GM12878 (cell line): ENCODE data around the gene BRD9. TPM values are rescaled to one million over a fixed set of nuclear protein-coding genes. Genes with fewer than 3 reads are reported as not detected.

ENCODE experiments used
- ATAC-seq: fragments of 200-7000 bp; cut with Tn5 transposase; 3 replicates; pipeline ENCODE4 v1.9.1; 2020; ENCODE audit warnings: mild to moderate bottlenecking, moderate library complexity
- BruUV-seq: library from RNA; stranded (reverse); fragments of 400-500 nt; replicated peaks from 2 replicates; lab custom pipeline; 2021; lab: Mats Ljungman, UMichigan
- CTCF ChIA-PET: fragments of 300-600 bp; sonication (Branson Sonifier 250); formaldehyde crosslinking; extraction: SDS; loops from one replicate; lab custom pipeline; 2021; ENCODE audit warnings: inconsistent platforms; lab: Yijun Ruan, JAX
- POLR2A ChIA-PET: fragments of 350-600 bp; formaldehyde crosslinking; extraction: SDS; loops from one replicate; lab custom pipeline; 2021; ENCODE audit warnings: inconsistent platforms; lab: Charles Lee
- RAD21 ChIA-PET: fragments of 300-600 bp; sonication (Branson Sonifier 250); formaldehyde crosslinking; loops from one replicate; lab custom pipeline; 2023; ENCODE audit warnings: antibody characterized with exemption; ENCODE audit not compliant: unreplicated experiment; lab: Charles Lee
- SMC1A ChIA-PET: fragments of 300-600 bp; sonication (Branson Sonifier 250); formaldehyde crosslinking; loops from one replicate; lab custom pipeline; 2023; ENCODE audit not compliant: unreplicated experiment, uncharacterized antibody; lab: Charles Lee
- DNase-seq: peaks from one replicate; pipeline ENCODE4 v3.0.0-alpha.2; 2011; ENCODE audit warnings: low read depth, low spot score
- FAIRE-seq: peaks from 3 replicates; lab custom pipeline; 2011; peaks lifted over from hg19 to GRCh38; lab: Jason Lieb, UNC
- H2AFZ ChIP-seq: 2 replicates; pipeline ENCODE4 v1.6.0; 2011; ENCODE audit warnings: low read depth, low read length, control low read depth; ENCODE audit not compliant: control insufficient read depth
- H3K27ac ChIP-seq: 2 replicates; pipeline ENCODE4 v1.5.1; 2011; ENCODE audit warnings: control low read depth; ENCODE audit not compliant: control insufficient read depth, insufficient read depth
- H3K27me3 ChIP-seq, 2 experiments: replicated peaks in 1 of 2; 2 replicates each; pipeline versions ENCODE4 v1.6.0 to v1.6.1; 2011; ENCODE audit warnings: low read length in 1 of 2; ENCODE audit not compliant: control insufficient read depth in 2 of 2, insufficient read depth in 2 of 2
- H3K36me3 ChIP-seq, 2 experiments: 2 replicates each; pipeline ENCODE4 v1.5.1; 2011; ENCODE audit warnings: low read length in 1 of 2; ENCODE audit not compliant: control insufficient read depth in 2 of 2, insufficient read depth in 2 of 2
- H3K4me1 ChIP-seq: 2 replicates; pipeline ENCODE4 v1.6.1; 2011; ENCODE audit warnings: mild to moderate bottlenecking, low read length, moderate library complexity, mixed read lengths; ENCODE audit not compliant: control insufficient read depth, insufficient read depth
- H3K4me2 ChIP-seq: 2 replicates; pipeline ENCODE4 v1.6.0; 2011; ENCODE audit warnings: control low read depth; ENCODE audit not compliant: control insufficient read depth, insufficient read depth
- H3K4me3 ChIP-seq: fragments of 200-600 bp; sonication (generic); 2 replicates; pipeline ENCODE4 v1.5.1; 2016
- H3K79me2 ChIP-seq: 2 replicates; pipeline ENCODE4 v1.6.0; 2011; ENCODE audit warnings: low read length; ENCODE audit not compliant: control insufficient read depth, insufficient read depth
- H3K9ac ChIP-seq: 2 replicates; pipeline ENCODE4 v1.8.0; 2011; ENCODE audit warnings: low read length, control low read depth, mixed read lengths; ENCODE audit not compliant: control insufficient read depth, insufficient read depth
- H3K9me3 ChIP-seq: replicated peaks from 3 replicates; pipeline ENCODE4 v1.5.1; 2011; ENCODE audit warnings: mild to moderate bottlenecking, low read length; ENCODE audit not compliant: control insufficient read depth, insufficient read depth
- H4K20me1 ChIP-seq: 2 replicates; pipeline ENCODE4 v1.6.0; 2011; ENCODE audit not compliant: control insufficient read depth, insufficient read depth
- E2F4 ChIP-seq: IDR thresholded peaks from 2 replicates; pipeline ENCODE4 v1.6.1; 2012; ENCODE audit warnings: low read depth, low read length, improper control_type of control experiment
- FOS ChIP-seq: IDR thresholded peaks from 3 replicates; pipeline ENCODE4 v1.6.1; 2011; ENCODE audit warnings: borderline replicate concordance; ENCODE audit not compliant: insufficient read length; ENCODE audit errors: extremely low read depth
- HDAC2 ChIP-seq: fragments of 200-600 bp; sonication (generic); IDR thresholded peaks from 2 replicates; pipeline ENCODE4 v1.6.1; 2017
- MTA2 ChIP-seq: fragments of 450-650 bp; IDR thresholded peaks from 2 replicates; pipeline ENCODE4 v1.6.1; 2016; ENCODE audit warnings: low read depth, mild to moderate bottlenecking, moderate library complexity
- PAX8 ChIP-seq: fragments of 450-650 bp; IDR thresholded peaks from 2 replicates; pipeline ENCODE4 v1.6.1; 2017; ENCODE audit warnings: mild to moderate bottlenecking, moderate library complexity
- POLR2AphosphoS5 ChIP-seq: IDR thresholded peaks from 2 replicates; pipeline ENCODE4 v1.6.1; 2011; ENCODE audit warnings: mild to moderate bottlenecking, low read length, inconsistent platforms
- SREBF1 ChIP-seq: IDR thresholded peaks from 2 replicates; pipeline ENCODE4 v1.6.1; 2012; ENCODE audit warnings: mild to moderate bottlenecking, low read length
- ZNF687 ChIP-seq: fragments of 450-650 bp; IDR thresholded peaks from 2 replicates; pipeline ENCODE4 v1.6.1; 2017; ENCODE audit warnings: mild to moderate bottlenecking, moderate library complexity
- WGBS: methylation state at CpG from one replicate; pipeline ENCODE4 v1.1.6; 2016; ENCODE audit warnings: low lambda C conversion rate; ENCODE audit not compliant: insufficient replicate concordance, insufficient coverage; ENCODE audit errors: missing lambda C conversion rate; 5-methylcytosine and 5-hydroxymethylcytosine counted together
- in situ Hi-C: fragments of 300-500 bp; cut with MboI; formaldehyde crosslinking; loops from 9 replicates; pipeline ENCODE4 v1.14.3; 2018; ENCODE audit warnings: mixed read lengths
- intact Hi-C: fragments of 100-400 bp; cut with micrococcal nuclease; formaldehyde crosslinking; loops from one replicate; pipeline ENCODE4 v1.14.2; 2022; ENCODE audit not compliant: unreplicated experiment
- polyA plus RNA-seq, 11 experiments: library from polyadenylated mRNA; depleted of rRNA in 4 of 11; unstranded in 6 of 11; stranded (reverse) in 5 of 11; fragments of >200 nt; fragmentation: Nextera tagmentation in 4 of 11; fragmentation: Illumina TruSeq in 1 of 11; extraction: Ambion mirVana in 4 of 11; extraction: Trizol in 1 of 11; gene quantifications; 1 replicate in 1 of 11; 2 replicates in 10 of 11; pipeline versions ENCODE4 v1.2.1 to v1.2.3, GENCODE V29; 2011 to 2016; ENCODE audit warnings: inconsistent platforms in 2 of 11, missing spikeins in 2 of 11, low read depth in 1 of 11
- total RNA-seq, 4 experiments: library from RNA; depleted of rRNA in 3 of 4; stranded (reverse); fragments of >200 nt in 3 of 4; fragmentation: Illumina TruSeq in 1 of 4; extraction: Trizol in 1 of 4; gene quantifications; 2 replicates each; pipeline versions ENCODE4 v1.2.1 to v1.2.3, GENCODE V29; 2013 to 2021

BRD9 gene
- total and polyA plus RNA-seq, 10 of the 15 experiments (the other 5 are each of a cell fraction or from before 2014, with no cell fraction given): 2.0 to 48.6 (median 32.4) TPM

GRCh38 chr5:871596-872298, 20.9 kb downstream of the BRD9 start (continued):
- TF ChIP-seq ZNF687 (no peak), PAX8 (no peak), E2F4 (no peak)

- intact Hi-C loops (no loop called here), in situ Hi-C loops (no loop called here)
- Histone ChIP-seq H3K4me3 (no peak overlapping the region), H3K9ac (no peak overlapping the region), H3K4me2 (no peak overlapping the region), H4K20me1 (0 out of 2 replicates have a peak, but pooled peaks cover 3% of the 10 kb centered on the region), H3K27ac (no peak overlapping the region), H3K27me3 (no peaks in the 10 kb centered on the region), H3K79me2 (no peaks in the 10 kb centered on the region), H3K9me3 (no peaks in the 10 kb centered on the region), H2AFZ (no peak overlapping the region), H3K4me1 (no peaks in the 10 kb centered on the region), H3K36me3 (peaks cover 29 to 39% of the 10 kb centered on the region in 2 experiments)
- POLR2A ChIA-PET: no interaction called here
- RAD21 ChIA-PET: no interaction called here
- CTCF ChIA-PET: no interaction called here
- WGBS: 97% methylated on average over 5 of the region's 5 CpGs
- FAIRE-seq (no peak), DNase-seq (no peak), ATAC-seq (no peak)
- SMC1A ChIA-PET: no interaction called here
- TF ChIP-seq SREBF1 (no peak), POLR2AphosphoS5 (no peak), MTA2 (no peak), HDAC2 (no peak), FOS (no peak)
- BruUV-seq: no TSS peak
Observed at GRCh38 chr5:870956-871355, 21.6 kb downstream of the BRD9 start.
